Measurements from ENCODE around the gene CCBE1.

- TF ChIP-seq, protein P1, sequence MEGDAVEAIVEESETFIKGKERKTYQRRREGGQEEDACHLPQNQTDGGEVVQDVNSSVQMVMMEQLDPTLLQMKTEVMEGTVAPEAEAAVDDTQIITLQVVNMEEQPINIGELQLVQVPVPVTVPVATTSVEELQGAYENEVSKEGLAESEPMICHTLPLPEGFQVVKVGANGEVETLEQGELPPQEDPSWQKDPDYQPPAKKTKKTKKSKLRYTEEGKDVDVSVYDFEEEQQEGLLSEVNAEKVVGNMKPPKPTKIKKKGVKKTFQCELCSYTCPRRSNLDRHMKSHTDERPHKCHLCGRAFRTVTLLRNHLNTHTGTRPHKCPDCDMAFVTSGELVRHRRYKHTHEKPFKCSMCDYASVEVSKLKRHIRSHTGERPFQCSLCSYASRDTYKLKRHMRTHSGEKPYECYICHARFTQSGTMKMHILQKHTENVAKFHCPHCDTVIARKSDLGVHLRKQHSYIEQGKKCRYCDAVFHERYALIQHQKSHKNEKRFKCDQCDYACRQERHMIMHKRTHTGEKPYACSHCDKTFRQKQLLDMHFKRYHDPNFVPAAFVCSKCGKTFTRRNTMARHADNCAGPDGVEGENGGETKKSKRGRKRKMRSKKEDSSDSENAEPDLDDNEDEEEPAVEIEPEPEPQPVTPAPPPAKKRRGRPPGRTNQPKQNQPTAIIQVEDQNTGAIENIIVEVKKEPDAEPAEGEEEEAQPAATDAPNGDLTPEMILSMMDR (IDR thresholded peaks at IDR 0.05), result no peak
- no peak for TF ChIP-seq POLR2A (IDR thresholded peaks at IDR 0.05)
Observed at GRCh38 chr18:59664329-59664728, 32.9 kb downstream of the CCBE1 start.

Data from adrenal gland (tissue), 5 donors.